Bronchial epithelial cell (primary cell): ENCODE data around the gene SLC18A2. TPM values are rescaled to one million over a fixed set of nuclear protein-coding genes. Genes with fewer than 3 reads are reported as not detected.
"Not testable (repeated sequence)": the region's sequence is repeated elsewhere in the genome, so short reads cannot be mapped to it uniquely, and the experiment has no call there.

Source experiments
- DNase-seq: peaks from one replicate; pipeline ENCODE4 v3.0.0-alpha.2; 2010; ENCODE audit warnings: low read depth
- FAIRE-seq: peaks from 2 replicates; lab custom pipeline; 2011; peaks lifted over from hg19 to GRCh38; lab: Jason Lieb, UNC
- H3K27me3 ChIP-seq: 2 replicates; pipeline ENCODE4 v1.5.1; 2011; ENCODE audit warnings: low read length; ENCODE audit not compliant: control insufficient read depth, insufficient read depth
- H3K36me3 ChIP-seq: 2 replicates; pipeline ENCODE4 v1.5.1; 2011; ENCODE audit warnings: low read length; ENCODE audit not compliant: control insufficient read depth, insufficient read depth
- H3K4me3 ChIP-seq: 2 replicates; pipeline ENCODE4 v1.5.1; 2011; ENCODE audit warnings: mild to moderate bottlenecking, low read depth, low read length, control low read depth
- CTCF ChIP-seq: IDR thresholded peaks from 2 replicates; pipeline ENCODE4 v1.5.1; 2011; ENCODE audit warnings: mild to moderate bottlenecking, moderate library complexity, low read length, control low read depth, inconsistent platforms; ENCODE audit not compliant: insufficient read depth, severe bottlenecking
- total RNA-seq: library from RNA; depleted of rRNA; stranded (reverse); fragments of >200 nt; gene quantifications from 2 replicates; pipeline ENCODE4 v1.2.1, GENCODE V29; 2014

SLC18A2 gene
- total RNA-seq, 1 donor from 2014 or later: not detected

DNA sequence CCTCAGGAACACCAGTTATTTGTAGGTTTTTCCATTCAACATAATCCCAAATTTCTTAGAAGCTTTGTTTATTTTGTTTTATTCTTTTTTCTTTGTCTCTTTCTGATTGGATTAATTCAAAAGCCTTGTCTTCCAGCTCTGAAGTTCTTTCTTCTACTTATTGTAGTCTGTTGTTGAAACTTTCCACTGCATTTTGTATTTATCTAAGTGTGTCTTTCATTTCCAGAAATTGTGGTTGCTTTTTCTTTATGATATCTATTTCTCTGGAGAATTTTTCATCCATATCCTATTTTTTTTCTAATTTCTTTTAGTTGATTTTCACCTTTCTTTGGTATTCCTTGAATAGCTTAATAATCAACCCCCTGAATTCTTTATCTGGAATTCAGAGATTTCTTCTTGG lies 58.5 kb downstream of the SLC18A2 start:
- TF ChIP-seq CTCF: no peak
- Histone ChIP-seq H3K36me3 (no peaks in the 10 kb centered on the region), H3K27me3 (no peaks in the 10 kb centered on the region), H3K4me3 (no peak overlapping the region)
- DNase-seq (no peak), FAIRE-seq (no peak)

DNA sequence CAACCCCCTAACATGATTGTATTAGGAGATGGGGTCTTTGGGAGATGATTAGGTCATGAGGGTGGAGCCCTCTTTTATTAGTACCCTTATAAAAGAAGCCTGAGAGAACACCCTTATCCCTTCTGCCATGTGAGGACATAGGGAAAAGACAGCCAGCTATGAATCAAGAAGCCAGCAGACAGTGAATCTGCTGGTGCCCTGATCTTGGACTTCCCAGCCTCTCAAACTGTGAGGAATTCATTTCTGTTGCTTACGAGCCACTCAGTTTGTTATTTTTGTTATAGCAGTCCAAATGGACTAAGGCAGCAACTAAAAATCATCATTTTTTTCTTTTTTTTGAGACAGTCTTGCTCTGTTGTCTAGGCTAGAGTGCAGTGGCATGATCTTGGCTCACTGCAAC lies 59.8 kb downstream of the SLC18A2 start:
- FAIRE-seq: no peak
- DNase-seq: no peak
- Histone ChIP-seq H3K36me3 (no peaks in the 10 kb centered on the region), H3K27me3 (no peaks in the 10 kb centered on the region), H3K4me3 (no peak overlapping the region)
- no peak for TF ChIP-seq CTCF

GRCh38 chr10:117303451-117303850 lies 62.5 kb downstream of the SLC18A2 start:
- not testable (repeated sequence) for FAIRE-seq, H3K36me3 ChIP-seq, H3K27me3 ChIP-seq, DNase-seq, H3K4me3 ChIP-seq

DNA sequence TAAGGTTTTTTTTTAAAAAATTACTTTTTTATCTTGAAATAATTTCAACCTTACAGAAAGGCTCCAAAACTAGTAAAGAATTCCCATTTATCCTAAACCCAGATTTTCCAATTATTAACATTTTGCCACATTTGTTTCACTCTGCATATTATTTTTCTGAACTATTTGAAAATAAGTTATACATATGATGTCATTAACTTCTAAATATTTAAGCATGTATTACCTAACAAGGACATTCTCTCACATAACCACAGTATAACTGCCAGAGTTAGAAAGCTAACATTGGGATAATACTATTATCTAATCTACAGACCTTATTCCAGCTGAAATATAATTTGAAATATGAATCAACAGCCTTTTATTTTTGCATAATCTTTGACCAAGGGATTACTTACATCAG lies 65.8 kb downstream of the SLC18A2 start:
- no peak overlapping the region for H3K4me3 ChIP-seq
- FAIRE-seq (no peak), DNase-seq (no peak)
- H3K27me3 ChIP-seq: no peaks in the 10 kb centered on the region
- no peaks in the 10 kb centered on the region for H3K36me3 ChIP-seq
- no peak for TF ChIP-seq CTCF

- DNase-seq: no peak
- Histone ChIP-seq H3K27me3 (no peaks in the 10 kb centered on the region), H3K36me3 (no peaks in the 10 kb centered on the region), H3K4me3 (no peak overlapping the region)
- FAIRE-seq: no peak
- TF ChIP-seq CTCF: no peak
Measured at GRCh38 chr10:117311261-117311660, 70.3 kb downstream of the SLC18A2 start.

- no peaks in the 10 kb centered on the region for H3K27me3 ChIP-seq
- DNase-seq: peak; percentile 39
- H3K36me3 ChIP-seq: no peaks in the 10 kb centered on the region
- no peak for TF ChIP-seq CTCF
- no peak for FAIRE-seq
- no peak overlapping the region for H3K4me3 ChIP-seq
Measured at GRCh38 chr10:117312430-117312829, 71.5 kb downstream of the SLC18A2 start.
